GM18526 (cell line): ENCODE data around the gene IGFLR1.

Source experiments
- POLR2A ChIP-seq: IDR thresholded peaks from 3 replicates; pipeline ENCODE4 v1.6.1; 2011; ENCODE audit not compliant: insufficient read length; ENCODE audit errors: extremely low read depth

IGFLR1 gene

GRCh38 chr19:35693422-35693821, 48.8 kb downstream of the IGFLR1 start:
- TF ChIP-seq POLR2A: no peak

GRCh38 chr19:35692010-35692409, 50.2 kb downstream of the IGFLR1 start:
- TF ChIP-seq POLR2A: no peak

GRCh38 chr19:35689836-35690235, 52.4 kb downstream of the IGFLR1 start:
- no peak for TF ChIP-seq POLR2A
